ENCODE measurements around the gene ELOB.
"Not testable (repeated sequence)": the region's sequence is repeated elsewhere in the genome, so short reads cannot be mapped to it uniquely, and the experiment has no call there.

The ELOB gene

GRCh38 chr16:2721634-2722173 lies 55.4 kb downstream of the ELOB start:
- DNase-seq (ENCODE audit: low spot score) = not testable (repeated sequence)

Small RNAs within 50 kb of the gene (small RNA-seq; reads per million reads assigned to genes)
- 0 to 0.05 reads per million in 2 experiments for gene SNORA3C

Measured in SK-N-DZ (cell line).